ENCODE measurements around the gene TARS3. TPM values are rescaled to one million over a fixed set of nuclear protein-coding genes. Genes with fewer than 3 reads are reported as not detected.

TARS3 gene
- total RNA-seq, 4 donors from 2014 or later, result 33.9 to 43.7 (median 36.4) TPM

GRCh38 chr15:101696829-101697228 lies 27.4 kb downstream of the TARS3 start:
- H3K36me3 ChIP-seq, result peaks cover 0 to 90% (median 17%) of the 10 kb centered on the region in 3 donors
- H3K9me3 ChIP-seq, result no peaks in the 10 kb centered on the region
- H3K4me3 ChIP-seq, result no peak overlapping the region
- WGBS, 2 donors, result 91 to 92% methylated on average over 1 of the region's 1 CpG
- DNase-seq (ENCODE audit: low spot score in 2 of 2), result no peak
- no peaks in the 10 kb centered on the region for H3K4me1 ChIP-seq
- no peak overlapping the region for H3K27ac ChIP-seq
- TF ChIP-seq EP300 (IDR thresholded peaks at IDR 0.05), result no peak
- TF ChIP-seq POLR2A (IDR thresholded peaks at IDR 0.05), result no peak
- TF ChIP-seq CTCF (IDR thresholded peaks at IDR 0.05), result no peak
- no peaks in the 10 kb centered on the region for H3K27me3 ChIP-seq

GRCh38 chr15:101694261-101694660 lies 30.0 kb downstream of the TARS3 start:
- H3K9me3 ChIP-seq, result no peaks in the 10 kb centered on the region
- no peaks in the 10 kb centered on the region for H3K4me1 ChIP-seq
- no peaks in the 10 kb centered on the region for H3K27me3 ChIP-seq
- H3K4me3 ChIP-seq, result no peak overlapping the region
- no peak overlapping the region for H3K27ac ChIP-seq
- TF ChIP-seq CTCF (IDR thresholded peaks at IDR 0.05), result no peak
- TF ChIP-seq EP300 (IDR thresholded peaks at IDR 0.05), result no peak
- TF ChIP-seq POLR2A (IDR thresholded peaks at IDR 0.05), result no peak
- peaks cover 0 to 81% (median 10%) of the 10 kb centered on the region in 3 donors for H3K36me3 ChIP-seq
- no peak for DNase-seq (ENCODE audit: low spot score in 2 of 2)
- WGBS, 2 donors, result 91 to 96% methylated on average over 2 of the region's 2 CpGs

DNA sequence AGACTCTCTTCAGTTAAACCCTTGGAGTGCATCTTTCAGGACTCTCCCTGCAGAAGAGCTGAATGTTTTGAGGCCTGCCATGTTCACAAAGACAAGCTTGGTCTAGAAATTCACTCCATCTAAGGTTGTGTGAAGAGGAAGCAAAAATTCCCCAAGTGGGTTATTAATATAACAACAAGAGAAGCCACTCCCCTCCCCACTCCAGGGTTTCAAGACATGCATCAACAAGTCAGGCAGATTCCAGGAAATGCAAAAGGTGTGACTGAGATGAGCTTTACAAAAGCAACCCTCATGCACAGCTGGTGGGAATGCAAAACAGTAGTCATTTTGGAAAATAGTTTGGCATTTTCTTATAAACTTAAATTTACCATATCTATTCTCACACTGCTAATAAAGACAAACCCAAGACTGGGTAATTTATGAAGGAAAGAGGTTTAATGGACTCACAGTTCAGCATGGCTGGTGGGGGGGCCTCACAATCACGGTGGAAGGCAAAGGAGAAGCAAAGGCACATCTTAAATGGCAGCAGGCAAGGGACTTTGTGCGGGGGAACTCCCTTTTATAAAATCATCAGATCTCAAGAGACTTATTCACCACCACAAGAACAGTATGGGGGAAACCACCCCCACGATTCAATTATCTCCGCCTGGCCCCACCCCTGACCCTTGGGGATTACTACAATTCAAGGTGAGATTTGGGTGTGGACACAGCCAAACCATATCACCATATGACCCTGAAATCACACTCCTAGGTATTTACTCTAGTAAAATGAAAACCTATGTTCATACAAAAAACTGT lies 31.3 kb downstream of the TARS3 start:
- 79 to 91% methylated on average over 4 of the region's 4 CpGs for WGBS, 2 donors
- H3K27ac ChIP-seq, result no peak overlapping the region
- TF ChIP-seq POLR2A (IDR thresholded peaks at IDR 0.05) (no peak), EP300 (IDR thresholded peaks at IDR 0.05) (no peak), CTCF (IDR thresholded peaks at IDR 0.05) (no peak)
- H3K4me3 ChIP-seq, result no peak overlapping the region
- H3K36me3 ChIP-seq, result peaks cover 0 to 75% (median 0%) of the 10 kb centered on the region in 3 donors
- H3K27me3 ChIP-seq, result no peaks in the 10 kb centered on the region
- DNase-seq (ENCODE audit: low spot score in 2 of 2), result no peak
- H3K9me3 ChIP-seq, result no peaks in the 10 kb centered on the region
- no peaks in the 10 kb centered on the region for H3K4me1 ChIP-seq

DNA sequence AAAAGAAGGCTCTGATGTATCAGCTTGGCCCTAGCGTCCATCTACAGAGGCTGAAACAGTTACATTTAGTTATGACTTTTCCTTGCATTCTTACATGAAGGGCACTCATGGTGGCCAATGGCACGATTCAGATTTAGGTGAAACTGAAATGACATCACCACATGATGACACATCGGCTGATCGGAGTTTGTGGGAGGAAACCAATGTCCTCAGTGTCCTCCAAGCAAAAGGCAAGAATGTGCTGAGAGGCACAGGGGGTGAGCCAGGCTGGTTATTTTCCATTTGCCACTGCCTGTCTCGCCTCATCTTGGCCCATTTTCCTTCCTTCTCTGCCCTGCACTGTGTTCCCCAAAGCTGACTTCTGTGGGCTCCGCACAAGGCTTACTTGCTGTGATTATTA lies 34.4 kb downstream of the TARS3 start:
- Histone ChIP-seq H3K4me1 (no peaks in the 10 kb centered on the region), H3K27ac (no peak overlapping the region), H3K27me3 (no peaks in the 10 kb centered on the region), H3K9me3 (no peaks in the 10 kb centered on the region), H3K36me3 (peaks cover 0 to 66% (median 0%) of the 10 kb centered on the region in 3 donors), H3K4me3 (no peak overlapping the region)
- TF ChIP-seq CTCF (IDR thresholded peaks at IDR 0.05), result no peak
- TF ChIP-seq EP300 (IDR thresholded peaks at IDR 0.05), result no peak
- TF ChIP-seq POLR2A (IDR thresholded peaks at IDR 0.05), result no peak
- DNase-seq (ENCODE audit: low spot score in 2 of 2), result no peak
- WGBS, 2 donors, result 91 to 93% methylated on average over 6 of the region's 6 CpGs

- H3K4me1 ChIP-seq, result no peaks in the 10 kb centered on the region
- DNase-seq (ENCODE audit: low spot score in 2 of 2), result no peak
- H3K27me3 ChIP-seq, result no peaks in the 10 kb centered on the region
- 61 to 72% methylated on average over 2 of the region's 2 CpGs for WGBS, 2 donors
- no peak overlapping the region for H3K4me3 ChIP-seq
- TF ChIP-seq CTCF (IDR thresholded peaks at IDR 0.05) (no peak), POLR2A (IDR thresholded peaks at IDR 0.05) (no peak), EP300 (IDR thresholded peaks at IDR 0.05) (no peak)
- H3K9me3 ChIP-seq, result no peaks in the 10 kb centered on the region
- H3K36me3 ChIP-seq, result peaks cover 0 to 73% (median 0%) of the 10 kb centered on the region in 3 donors
- no peak overlapping the region for H3K27ac ChIP-seq
These were observed 37.6 kb downstream of the TARS3 start for GRCh38 chr15:101686718-101687117.
